Measurements from ENCODE around the gene ZCCHC10.
"Not testable (repeated sequence)": the region's sequence is repeated elsewhere in the genome, so short reads cannot be mapped to it uniquely, and the experiment has no call there.

The ZCCHC10 gene

GRCh38 chr5:132979367-132979940 is 46.9 kb downstream of the ZCCHC10 start:
- no peak for DNase-seq (ENCODE audit: low read depth, low spot score)

- no peak for DNase-seq (ENCODE audit: low read depth, low spot score)
Observed at GRCh38 chr5:132976852-132977251, 49.5 kb downstream of the ZCCHC10 start.

GRCh38 chr5:132972436-132972828 is 53.9 kb downstream of the ZCCHC10 start:
- not testable (repeated sequence) for DNase-seq (ENCODE audit: low read depth, low spot score)

DNA sequence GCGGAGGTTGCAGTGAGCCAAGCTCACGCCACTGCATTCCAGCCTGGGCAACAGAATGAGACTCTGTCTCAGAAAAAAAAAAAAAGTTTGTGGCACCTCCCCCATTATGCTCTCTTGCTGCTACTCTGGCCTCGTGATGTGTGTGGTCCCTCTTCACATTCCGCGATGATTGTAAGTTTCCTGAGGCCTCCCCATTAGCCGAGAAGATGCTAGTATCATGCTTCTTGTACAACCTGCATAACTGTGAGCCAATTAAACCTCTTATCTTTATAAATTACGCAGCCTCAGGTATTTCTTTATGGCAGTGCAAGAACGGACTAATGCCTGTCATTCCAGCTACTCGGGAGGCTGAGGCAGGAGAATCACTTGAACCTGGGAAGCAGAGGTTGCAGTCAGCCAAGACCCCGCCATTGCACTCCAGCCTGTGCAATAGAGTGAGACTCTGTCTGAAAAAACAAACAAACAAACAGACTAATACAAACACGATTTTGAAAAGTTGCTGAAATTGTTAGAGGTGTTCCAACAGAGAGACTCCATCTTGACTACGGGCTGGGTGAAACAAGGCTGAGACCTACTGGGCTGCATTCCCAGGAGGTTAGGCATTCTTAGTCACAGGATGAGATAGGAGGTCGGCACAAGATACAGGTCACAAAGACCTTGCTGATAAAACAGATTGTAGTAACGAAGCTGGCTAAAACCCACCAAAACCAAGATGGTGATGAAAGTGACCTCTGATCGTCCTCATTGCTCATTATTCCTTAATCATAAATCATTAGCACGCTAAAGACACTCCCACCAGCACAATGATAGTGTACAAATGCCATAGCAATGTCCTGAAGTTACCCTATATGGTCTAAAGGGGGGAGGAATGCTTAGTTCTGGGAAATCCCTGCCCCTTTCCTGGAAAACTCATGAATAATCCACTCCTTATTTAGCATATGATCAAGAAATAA is 54.6 kb downstream of the ZCCHC10 start:
- DNase-seq (ENCODE audit: low read depth, low spot score): no peak

DNA sequence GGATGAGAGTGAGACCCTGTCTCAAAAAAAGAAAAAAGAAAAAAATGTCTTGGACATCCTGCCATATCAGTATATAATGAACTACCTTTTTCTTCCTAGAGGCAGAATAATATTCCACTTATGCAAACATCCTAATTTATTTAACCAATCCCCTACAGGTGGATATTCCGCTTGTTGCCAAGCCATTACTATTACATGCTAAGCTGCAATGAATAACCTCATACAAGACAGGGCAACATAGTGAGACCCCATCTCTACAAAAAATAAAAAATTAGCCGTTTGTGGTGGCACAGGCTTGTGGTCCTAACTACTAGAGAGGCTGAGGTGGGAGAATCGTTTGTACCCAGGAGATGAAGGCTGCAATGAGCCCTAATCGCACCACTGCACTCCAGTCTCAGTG is 61.2 kb downstream of the ZCCHC10 start:
- DNase-seq (ENCODE audit: low read depth, low spot score): no peak

DNA sequence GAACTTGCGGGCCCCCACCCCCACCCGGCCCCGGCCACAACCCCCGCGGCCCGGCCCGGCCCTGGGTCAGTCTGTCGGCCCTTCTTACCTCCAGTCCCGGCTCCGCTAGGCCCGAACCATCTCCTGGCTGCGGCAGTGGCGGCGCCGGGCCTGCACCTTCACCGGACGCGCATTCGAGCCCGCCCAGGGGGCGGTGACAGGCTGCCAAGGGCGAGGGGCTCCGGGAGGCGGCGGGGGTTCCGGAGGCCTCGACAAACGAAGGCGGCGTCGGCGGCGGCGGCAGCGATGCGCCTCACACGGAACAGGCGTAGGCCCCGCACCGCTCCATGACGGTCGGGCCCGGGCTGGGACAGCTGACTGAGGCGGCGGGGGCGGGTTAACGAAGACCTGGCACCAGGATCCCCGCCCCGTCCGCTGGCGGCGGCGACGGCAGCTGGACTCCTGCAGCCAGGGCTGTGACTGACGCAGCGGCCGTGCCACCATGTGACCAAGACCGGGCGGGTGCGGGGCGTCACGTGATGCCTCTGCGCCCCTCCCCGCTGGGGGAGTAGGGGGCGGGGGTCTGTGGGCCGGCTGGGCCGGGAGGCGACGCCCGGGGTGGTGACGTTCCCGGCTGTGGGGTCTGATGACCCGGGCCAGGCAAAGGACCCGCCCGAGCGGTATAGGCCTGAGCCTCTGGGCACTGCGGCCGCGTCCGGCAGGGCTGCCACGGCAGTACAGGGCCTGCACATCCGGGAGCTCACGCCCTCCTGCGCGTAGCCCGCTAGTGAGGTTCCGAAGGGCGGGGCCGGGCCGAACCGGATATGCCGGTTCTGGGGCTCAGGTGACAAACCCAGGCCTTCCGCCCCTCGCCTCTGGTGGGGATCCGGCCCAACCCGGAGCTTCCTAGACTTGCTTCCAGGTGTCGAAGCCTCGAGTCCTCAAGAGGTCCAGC is 62.9 kb downstream of the ZCCHC10 start, which contains the start of gene AFF4:
TSS of gene AFF4 (minus strand) at position 464 of the 934 bp plus-strand sequence. CDS start 26,445 bp downstream, outside the sequence.
- peak; percentile 57 for DNase-seq (ENCODE audit: low read depth, low spot score)

DNA sequence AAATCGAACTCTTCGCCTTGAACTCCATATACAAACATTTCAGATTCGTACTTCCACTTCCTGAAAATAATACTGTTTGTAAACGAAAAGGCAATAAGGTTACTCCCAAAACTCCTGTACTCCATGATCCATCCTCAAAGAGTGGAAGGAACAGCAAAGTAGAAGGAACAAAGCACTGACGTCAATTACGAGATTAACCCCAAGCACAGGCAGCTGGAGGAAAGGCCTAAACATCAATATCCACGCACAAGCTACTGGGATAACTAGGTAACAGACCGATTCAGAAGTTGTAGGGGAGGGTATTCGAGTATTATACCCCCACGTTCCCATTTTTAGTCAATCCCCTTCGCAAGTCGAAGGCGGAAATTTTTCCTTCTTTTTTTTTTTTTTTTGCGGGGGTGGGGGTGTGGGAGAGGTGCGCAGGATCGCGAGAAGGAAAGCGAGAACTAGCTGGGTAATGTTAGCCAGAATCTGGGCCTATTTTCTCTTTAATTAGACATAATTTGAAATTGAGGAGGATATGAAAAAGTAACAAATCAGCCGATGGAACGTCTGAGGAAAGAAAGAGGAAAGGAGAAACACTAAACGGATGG is 63.8 kb downstream of the ZCCHC10 start:
- no peak for DNase-seq (ENCODE audit: low read depth, low spot score)

GRCh38 chr5:132961887-132962286 is 64.5 kb downstream of the ZCCHC10 start:
- no peak for DNase-seq (ENCODE audit: low read depth, low spot score)

DNA sequence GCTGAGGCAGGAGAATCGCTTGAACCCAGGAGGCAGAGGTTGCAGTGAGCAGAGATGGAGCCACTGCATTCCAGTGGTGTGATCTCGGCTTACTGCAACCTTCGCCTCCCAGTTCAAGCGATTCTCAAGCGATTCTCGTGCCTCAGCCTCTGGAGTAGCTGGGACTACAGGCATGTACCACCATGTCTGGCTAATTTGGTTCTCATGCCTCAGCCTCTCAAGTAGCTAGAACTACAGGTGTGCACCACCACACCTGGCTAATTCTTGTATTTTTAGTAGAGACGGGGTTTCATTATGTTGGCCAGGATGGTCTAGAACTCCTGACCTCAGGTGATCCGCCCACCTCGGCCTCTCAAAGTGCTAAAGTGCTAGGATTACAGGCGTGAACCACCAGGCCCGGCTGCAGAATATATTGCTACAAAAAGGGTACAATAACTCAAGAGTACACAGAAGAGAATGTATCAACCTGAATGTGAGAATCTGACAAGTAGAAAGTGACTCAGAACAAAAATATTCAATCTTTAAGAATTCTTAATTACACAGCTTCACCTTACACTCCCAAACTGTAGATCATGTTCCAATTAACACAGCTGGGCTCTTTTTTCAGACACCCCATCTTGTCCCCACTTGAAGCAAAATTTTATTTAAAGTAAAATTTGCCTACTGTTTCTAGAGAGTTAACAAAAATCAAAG is 65.1 kb downstream of the ZCCHC10 start:
- not testable (repeated sequence) for DNase-seq (ENCODE audit: low read depth, low spot score)

DNA sequence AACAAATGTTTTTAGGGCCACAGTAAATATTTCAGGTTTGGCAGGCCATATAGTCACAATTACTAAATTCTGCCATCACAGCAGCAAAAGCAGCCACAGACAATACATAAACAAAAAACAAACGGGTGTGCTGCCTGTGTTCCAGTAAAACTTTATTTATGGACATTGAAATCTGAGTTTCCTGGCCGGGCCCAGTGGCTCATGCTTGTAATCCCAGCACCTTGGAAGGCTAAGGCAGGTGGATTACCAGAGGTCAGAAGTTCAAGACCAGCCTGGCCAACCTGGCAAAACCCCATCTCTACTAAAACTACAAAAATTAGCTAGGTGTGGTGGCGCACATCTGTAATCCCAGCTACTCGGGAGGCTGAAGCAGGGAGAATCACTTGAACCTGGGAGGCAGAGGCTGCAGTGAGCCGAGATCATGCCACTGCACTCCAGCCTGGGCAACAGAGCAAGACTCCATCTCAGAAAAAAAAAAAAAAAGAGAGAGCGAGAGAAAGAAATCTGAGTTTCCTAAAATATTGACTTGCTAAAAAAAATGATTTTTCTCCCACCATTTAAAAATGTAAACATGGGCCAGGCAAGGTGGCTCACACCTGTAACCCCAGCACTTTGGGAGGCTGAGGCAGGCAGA is 70.1 kb downstream of the ZCCHC10 start:
- not testable (repeated sequence) for DNase-seq (ENCODE audit: low read depth, low spot score)

DNA sequence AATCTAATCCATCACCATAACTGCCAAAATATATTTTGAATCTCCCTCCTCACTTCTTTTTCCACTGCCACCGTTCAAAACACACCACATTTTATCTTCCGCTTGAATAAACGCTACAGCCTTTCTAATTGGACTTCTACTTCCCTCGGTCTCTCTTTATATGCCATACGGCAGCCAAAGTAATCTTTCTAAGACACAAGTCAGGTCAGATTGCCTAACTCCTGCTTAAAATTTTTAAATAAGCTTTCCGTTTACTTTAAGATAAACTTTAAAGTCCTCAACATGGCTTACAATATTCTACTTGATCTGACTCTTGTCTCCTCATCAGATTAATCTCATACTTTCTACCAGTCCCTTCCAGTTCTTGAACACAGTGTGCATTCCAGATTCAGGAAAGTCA is 72.6 kb downstream of the ZCCHC10 start:
- DNase-seq (ENCODE audit: low read depth, low spot score): no peak

- no peak for DNase-seq (ENCODE audit: low read depth, low spot score)
Observed at GRCh38 chr5:132952829-132953228, 73.5 kb downstream of the ZCCHC10 start.

GRCh38 chr5:132951897-132952296 is 74.5 kb downstream of the ZCCHC10 start:
- DNase-seq (ENCODE audit: low read depth, low spot score): no peak

GRCh38 chr5:132949136-132949535 is 77.2 kb downstream of the ZCCHC10 start:
- no peak for DNase-seq (ENCODE audit: low read depth, low spot score)

DNA sequence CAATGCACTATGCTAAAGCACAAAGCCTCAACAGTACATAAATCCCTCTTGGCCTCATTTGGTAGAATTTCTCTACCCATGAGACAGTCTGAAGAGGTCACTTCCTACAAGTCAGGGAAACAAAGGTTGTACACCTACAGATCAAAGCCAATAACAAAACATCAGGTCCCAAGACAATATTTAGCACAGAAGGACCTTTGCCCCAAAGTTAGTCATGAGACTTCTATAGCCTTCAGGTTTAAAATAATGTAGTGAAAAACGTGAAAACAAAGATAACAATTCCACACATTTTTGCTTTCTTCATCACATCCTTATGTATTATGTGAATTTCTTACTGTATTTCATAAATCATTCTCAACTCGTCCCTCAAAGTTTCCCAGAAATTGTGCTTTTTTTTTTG is 78.7 kb downstream of the ZCCHC10 start:
- no peak for DNase-seq (ENCODE audit: low read depth, low spot score)

Data from activated naive CD8-positive, alpha-beta T cell treated with anti-CD3 and anti-CD28 coated beads, Interleukin-2, amount 50 U/mL, for 16 hours (primary cell).